ENCODE results near the gene DEPDC1. TPM values are rescaled to one million over a fixed set of nuclear protein-coding genes. Genes with fewer than 3 reads are reported as not detected.

The DEPDC1 gene
- total and polyA plus RNA-seq, 9 donors = 0.11 to 0.59 (median 0.25) TPM; not detected in 2

- Histone ChIP-seq H3K4me1 (ENCODE audit: insufficient read depth) (no peaks in the 10 kb centered on the region), H3K27me3 (no peaks in the 10 kb centered on the region), H3K36me3 (no peaks in the 10 kb centered on the region), H3K4me3 (no peak overlapping the region), H3K9me3 (no peaks in the 10 kb centered on the region), H3K27ac (no peak overlapping the region)
- 78 to 83% (median 83%) methylated on average over 3 of the region's 3 CpGs for WGBS, 3 donors
- no peak for TF ChIP-seq POLR2A (IDR thresholded peaks at IDR 0.05)
- TF ChIP-seq CTCF (IDR thresholded peaks at IDR 0.05) = no peak
- TF ChIP-seq EP300 (IDR thresholded peaks at IDR 0.05) = no peak
- intact Hi-C loops (cut with DNase I) = no loop called here
- DNase-seq = no peak
Observed at GRCh38 chr1:68431076-68431475, 65.8 kb downstream of the DEPDC1 start.

- H3K27ac ChIP-seq = no peak overlapping the region
- H3K9me3 ChIP-seq = no peaks in the 10 kb centered on the region
- DNase-seq = no peak
- 86 to 94% (median 87%) methylated on average over 4 of the region's 4 CpGs for WGBS, 3 donors
- TF ChIP-seq CTCF (IDR thresholded peaks at IDR 0.05) (no peak), POLR2A (IDR thresholded peaks at IDR 0.05) (no peak), EP300 (IDR thresholded peaks at IDR 0.05) (no peak)
- intact Hi-C loops (cut with DNase I) = no loop called here
- no peaks in the 10 kb centered on the region for H3K36me3 ChIP-seq
- no peaks in the 10 kb centered on the region for H3K4me1 ChIP-seq (ENCODE audit: insufficient read depth)
- no peaks in the 10 kb centered on the region for H3K27me3 ChIP-seq
- no peak overlapping the region for H3K4me3 ChIP-seq
Observed at GRCh38 chr1:68429233-68429808, 67.6 kb downstream of the DEPDC1 start.

- no peaks in the 10 kb centered on the region for H3K9me3 ChIP-seq
- no peaks in the 10 kb centered on the region for H3K4me1 ChIP-seq (ENCODE audit: insufficient read depth)
- H3K27ac ChIP-seq = no peak overlapping the region
- H3K36me3 ChIP-seq = no peaks in the 10 kb centered on the region
- no peak overlapping the region for H3K4me3 ChIP-seq
- TF ChIP-seq EP300 (IDR thresholded peaks at IDR 0.05) (no peak), CTCF (IDR thresholded peaks at IDR 0.05) (no peak), POLR2A (IDR thresholded peaks at IDR 0.05) (no peak)
- intact Hi-C loops (cut with DNase I) = no loop called here
- 65 to 74% (median 66%) methylated on average over 2 of the region's 2 CpGs for WGBS, 3 donors
- H3K27me3 ChIP-seq = no peaks in the 10 kb centered on the region
- DNase-seq = no peak
Observed at GRCh38 chr1:68426594-68426993, 70.3 kb downstream of the DEPDC1 start.

Small RNAs within 50 kb of the gene (small RNA-seq; reads per million reads assigned to genes)
- gene TXNP2 = not detected

Other genes starting within 250 kb of the DEPDC1 start
- under 1 TPM in 2 of 7 donors, not detected in 5; 0.15 to 0.20 TPM for gene RPE65, start 47.1 kb downstream of the DEPDC1 start, total RNA-seq
- under 1 TPM in 1 of 2 donors, not detected in 1; 0.05 TPM for gene RPE65, start 47.1 kb downstream of the DEPDC1 start, polyA plus RNA-seq